Measurements from ENCODE around the gene U2AF1L4.
A peak's percentile ranks its signal among the peaks of the same experiment; 100 is the strongest.

Gene U2AF1L4

DNA sequence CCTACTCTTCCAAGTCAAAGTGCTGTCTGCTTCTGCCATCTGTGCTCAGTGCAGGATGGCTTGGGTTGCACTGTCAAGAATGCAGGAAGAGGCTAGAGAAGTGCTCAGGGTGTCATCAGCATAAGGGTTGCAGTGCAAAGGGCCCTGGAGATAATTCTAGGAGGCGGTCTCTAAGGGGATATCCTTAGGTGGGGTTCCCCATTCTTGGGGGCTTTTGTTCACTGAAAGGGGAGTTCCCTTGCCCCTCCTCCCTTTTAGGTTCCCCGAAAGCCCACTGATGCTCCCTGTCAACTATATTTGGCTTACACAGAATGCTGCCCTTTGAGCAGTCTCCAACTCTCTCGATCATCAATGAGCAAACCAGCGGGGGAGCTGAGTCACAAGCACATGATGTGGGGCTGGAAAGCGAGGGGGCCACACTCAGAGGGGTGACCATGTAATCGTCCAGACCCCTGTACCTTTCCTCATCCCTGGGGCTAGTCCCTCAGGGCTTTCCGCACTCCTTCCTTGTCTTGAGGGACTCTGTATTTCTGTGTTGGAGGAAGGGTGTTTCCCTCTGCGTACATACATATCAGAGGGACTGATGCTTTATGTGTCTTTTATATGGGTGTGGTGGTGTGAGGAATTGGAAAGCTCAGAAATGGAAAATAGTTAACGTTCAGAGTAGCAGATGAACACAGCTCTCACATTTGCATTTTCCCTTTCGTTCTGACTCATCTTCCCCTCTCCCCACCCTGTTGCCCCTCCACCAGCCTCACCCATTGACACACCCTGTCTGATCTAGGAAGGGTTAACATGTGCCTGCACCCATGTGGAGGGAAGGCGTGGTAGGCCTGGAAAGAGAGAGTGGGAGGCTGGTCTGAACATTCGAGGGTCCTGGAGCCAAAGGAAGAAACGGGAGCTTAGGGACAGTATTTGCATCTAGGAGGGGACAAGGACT, 34.2 kb downstream of the U2AF1L4 start:
- no peak for DNase-seq

DNA sequence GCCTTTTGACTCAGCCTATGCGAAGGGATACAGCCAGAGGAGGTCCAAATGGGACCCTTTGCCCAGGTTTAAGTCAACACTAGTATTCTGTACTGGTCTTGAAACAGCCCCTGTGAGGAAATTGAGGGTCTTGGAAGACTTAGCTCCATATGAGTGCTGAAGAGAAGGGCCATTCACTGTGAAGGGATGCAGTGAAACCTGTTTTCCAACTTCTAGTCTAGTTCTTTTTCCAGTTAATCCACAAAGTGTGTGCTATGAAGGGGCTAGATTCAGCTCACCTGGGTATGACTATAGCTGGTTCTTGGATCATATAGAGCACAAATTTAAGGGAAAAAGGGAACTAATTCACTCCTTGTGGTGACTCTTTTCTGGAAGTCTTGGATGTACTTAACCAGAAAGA, 36.8 kb downstream of the U2AF1L4 start:
- no peak for DNase-seq

DNA sequence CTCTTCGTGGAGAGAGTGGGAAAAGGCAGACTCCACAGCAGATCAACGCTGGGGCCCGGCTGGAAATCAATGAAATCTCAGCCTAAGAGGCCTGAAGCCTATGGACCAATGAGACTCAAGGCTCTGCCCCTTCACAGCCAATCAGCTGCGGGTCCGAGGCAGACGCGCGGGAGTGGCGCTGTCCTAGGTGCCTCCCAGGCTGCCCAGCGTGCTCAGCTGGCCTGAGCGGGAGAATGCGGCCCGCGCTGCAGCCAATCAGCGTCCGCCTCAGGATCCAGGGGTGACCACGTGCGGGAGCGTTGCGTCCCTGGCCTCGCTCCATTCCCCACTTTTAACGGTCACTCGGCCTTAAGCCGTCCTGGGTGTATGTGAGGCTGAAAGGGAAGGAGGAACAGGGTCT, 41.0 kb downstream of the U2AF1L4 start, which contains the start of gene ZBTB32:
ZBTB32 (plus strand) TSS at position 341 of the 400 bp plus-strand sequence. CDS start 10,069 bp downstream, outside the sequence.
- DNase-seq, result peak; percentile 61

DNA sequence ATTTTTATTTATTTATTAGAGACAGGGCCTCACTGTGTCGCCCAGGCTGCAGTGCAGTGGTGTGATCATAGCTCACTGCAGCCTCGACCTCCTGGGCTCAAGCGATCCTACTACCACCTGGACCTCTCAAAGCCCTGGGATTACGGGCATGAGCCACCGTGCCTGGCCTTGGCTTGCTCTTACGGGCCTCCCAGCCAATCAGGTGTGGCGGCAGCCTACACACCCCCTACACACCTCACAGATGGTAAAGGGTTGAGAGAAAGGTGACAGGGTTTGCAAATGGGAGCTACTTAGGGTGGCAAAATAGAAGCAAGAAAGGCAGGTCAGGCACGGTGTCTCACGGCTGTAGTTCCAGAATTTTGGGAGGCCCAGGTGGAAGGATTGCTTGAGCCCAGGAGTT, 41.9 kb downstream of the U2AF1L4 start:
- no peak for DNase-seq

DNA sequence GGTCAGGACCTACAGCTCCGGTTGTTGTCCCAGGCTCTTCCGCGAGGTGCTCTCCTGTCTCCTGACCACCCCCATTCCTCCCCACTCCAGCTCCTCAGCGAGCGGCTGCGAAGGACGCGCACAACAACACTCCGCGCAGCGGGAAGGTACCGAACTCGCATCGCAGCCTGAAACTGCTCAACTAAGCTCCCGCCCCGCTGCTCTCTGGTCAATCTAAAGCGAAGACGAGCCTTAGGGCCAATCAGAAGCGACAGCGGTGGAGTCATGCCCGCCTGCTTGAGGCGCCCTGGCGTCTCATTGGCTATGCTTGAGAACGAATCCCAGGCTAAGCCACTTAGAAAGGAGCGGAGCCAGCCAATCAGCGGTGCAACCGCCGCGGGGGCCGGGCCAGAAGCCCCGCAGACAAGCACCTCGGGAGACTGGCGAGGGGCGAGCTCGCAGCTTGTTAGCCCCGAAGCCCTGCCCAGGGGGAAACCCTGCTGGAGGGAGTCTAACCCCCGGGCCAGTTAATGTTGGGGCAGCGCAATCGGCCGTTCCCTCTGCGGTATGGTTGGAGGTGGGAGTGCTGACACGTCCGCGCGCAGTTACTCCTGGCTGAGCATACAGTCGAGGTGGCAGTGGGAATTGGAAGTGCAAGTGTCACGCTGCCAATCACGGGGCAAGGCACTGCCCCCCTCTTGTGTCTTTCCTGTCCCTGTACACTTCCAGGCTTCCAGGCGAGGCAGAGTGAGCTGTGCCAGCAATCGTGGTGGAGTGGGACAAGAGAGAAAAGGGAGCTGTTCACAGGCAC, 42.8 kb downstream of the U2AF1L4 start:
- DNase-seq, result peak; percentile 97

DNA sequence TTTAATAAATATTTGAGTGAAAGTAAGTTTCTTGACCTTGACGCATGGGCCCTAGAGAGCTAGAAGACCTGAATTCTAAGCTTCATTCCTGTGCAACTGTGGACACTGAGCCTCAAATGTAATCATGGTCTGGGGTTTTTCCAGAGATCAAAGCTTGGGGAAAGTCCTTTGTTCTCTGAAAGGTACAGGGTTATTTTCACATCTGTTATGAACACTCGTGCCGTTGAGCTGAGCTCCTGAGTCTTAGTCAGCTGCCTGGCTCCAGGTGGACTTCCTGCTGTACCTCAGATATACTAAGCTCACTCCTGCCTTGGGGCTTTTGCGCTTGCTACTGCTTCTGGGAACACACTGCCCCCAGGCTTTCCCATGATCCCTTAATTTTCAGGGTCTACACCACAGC, 48.4 kb downstream of the U2AF1L4 start:
- no peak for DNase-seq

DNA sequence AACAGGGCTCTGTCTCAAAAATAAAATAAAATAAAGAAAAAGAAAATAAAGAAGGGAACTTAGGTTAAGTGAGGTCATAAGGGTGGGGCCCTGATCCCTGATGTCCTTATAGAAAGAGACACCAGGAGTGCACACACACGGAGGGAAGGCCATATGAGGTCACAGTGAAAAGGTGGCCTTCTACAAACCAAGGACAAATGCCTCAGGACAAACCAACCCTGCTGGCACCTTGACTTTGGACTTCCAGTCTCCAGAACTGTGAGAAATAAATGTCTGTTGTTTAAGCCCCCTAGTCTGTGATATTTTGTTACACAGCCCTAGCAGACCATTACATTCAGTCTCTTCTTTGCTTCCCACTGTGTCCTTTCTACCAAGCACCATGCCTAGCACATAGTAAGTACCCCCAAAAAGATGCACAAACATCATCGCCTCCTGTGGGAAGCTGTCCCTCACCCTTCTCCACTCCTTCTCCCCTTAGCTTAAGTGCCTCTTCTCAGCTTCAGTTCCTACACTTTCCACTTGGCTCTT, 49.3 kb downstream of the U2AF1L4 start:
- DNase-seq, result no peak

DNA sequence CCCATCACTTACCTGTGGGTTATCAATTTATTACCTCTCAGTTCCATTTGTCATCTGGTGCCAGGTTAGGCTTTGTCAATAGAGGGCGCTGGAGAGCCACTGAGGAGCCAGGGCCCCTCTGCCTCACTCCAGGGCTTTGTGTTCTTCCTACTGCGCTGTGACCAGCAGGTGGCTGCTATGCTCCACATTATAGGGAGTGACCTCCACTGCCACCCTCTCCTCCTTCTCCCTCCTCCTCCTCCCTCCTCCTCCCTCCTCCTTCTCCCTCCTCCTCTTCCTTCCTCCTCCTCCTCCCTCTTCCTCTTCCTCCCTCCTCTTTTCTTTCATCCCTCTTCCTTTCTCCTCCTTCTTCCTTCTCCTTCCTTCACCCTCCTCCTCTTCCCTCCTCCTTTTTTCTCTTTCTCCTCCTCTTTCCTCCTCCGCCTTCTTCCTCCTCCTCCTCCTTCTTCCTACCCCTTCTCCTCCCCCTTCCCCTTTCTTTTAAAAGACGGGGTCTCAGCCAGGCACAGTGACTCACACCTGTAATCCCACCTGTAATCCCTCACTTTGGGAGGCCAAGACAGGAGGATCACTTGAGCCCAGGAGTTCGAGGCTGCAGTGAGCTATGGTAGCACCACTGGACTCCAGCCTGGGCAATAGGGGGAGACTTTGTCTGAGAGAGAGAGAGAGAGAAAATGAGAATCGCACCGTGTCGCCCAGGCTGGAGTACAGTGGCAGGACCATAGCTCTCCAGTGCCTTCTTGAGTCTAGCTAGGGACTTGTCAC, 51.2 kb downstream of the U2AF1L4 start:
- peak; percentile 88 for DNase-seq

DNA sequence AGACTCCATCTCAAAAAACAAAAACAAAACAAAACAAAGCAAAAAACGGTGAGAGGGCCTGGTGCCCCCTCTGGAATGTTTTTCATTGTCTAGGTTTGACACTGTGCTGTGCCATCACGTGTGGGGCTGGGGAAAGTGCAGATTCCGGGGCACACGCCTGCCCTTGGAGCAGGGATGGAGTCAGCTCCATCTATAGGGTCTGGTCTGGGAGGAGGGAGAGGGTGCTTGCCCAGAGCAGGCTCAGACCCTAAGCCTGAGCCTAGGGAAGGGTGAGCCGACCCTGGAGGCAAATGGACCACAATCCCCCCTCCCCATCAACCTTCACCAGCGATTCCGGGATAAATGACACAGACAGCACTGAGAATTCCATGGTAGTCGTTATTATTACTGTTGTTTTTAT, 51.8 kb downstream of the U2AF1L4 start:
- DNase-seq, result no peak
